HCT116 (cell line): ENCODE results near the gene CNTN2. TPM values are rescaled to one million over a fixed set of nuclear protein-coding genes. Genes with fewer than 3 reads are reported as not detected.

Source experiments
- ATAC-seq: fragments of 200-7000 bp; cut with Tn5 transposase; 2 replicates; pipeline ENCODE4 v1.9.1; 2020; ENCODE audit warnings: mild to moderate bottlenecking, moderate library complexity
- BruUV-seq: library from RNA; stranded (reverse); fragments of 400-500 nt; replicated peaks from 2 replicates; lab custom pipeline; 2021; lab: Mats Ljungman, UMichigan
- CTCF ChIA-PET: fragments of 300-600 bp; sonication (Branson Sonifier 250); formaldehyde crosslinking; loops from one replicate; lab custom pipeline; 2021; ENCODE audit warnings: antibody characterized with exemption; lab: Charles Lee
- POLR2A ChIA-PET: fragments of 300-600, 350-600 bp; sonication (Branson Sonifier 250); formaldehyde crosslinking; loops from one replicate; lab custom pipeline; 2021; ENCODE audit warnings: antibody characterized with exemption; lab: Charles Lee
- RAD21 ChIA-PET, 2 experiments: fragments of 300-600 bp; sonication (Branson Sonifier 250); formaldehyde crosslinking; loops; one replicate each; lab custom pipeline; 2023; ENCODE audit warnings: low total read pairs in 2 of 2; ENCODE audit not compliant: uncharacterized antibody in 2 of 2, unreplicated experiment in 2 of 2, low non-redundant PET in 1 of 2; lab: Charles Lee
- DNase-seq: peaks from one replicate; pipeline ENCODE4 v3.0.0-alpha.2; 2010; ENCODE audit warnings: low read depth, low spot score
- H2AFZ ChIP-seq: fragments of 200-600 bp; shearing (Covaris generic), sonication (generic); 2 replicates; pipeline ENCODE4 v1.6.1; 2017; ENCODE audit warnings: low read depth, mixed run types, mixed read lengths, antibody characterized with exemption, low read length; ENCODE audit not compliant: poor library complexity, severe bottlenecking
- H3K27ac ChIP-seq: 2 replicates; pipeline ENCODE4 v1.5.1; 2012; ENCODE audit warnings: low read depth, low read length
- H3K27me3 ChIP-seq: fragments of 200-600 bp; sonication (generic); 2 replicates; pipeline ENCODE4 v1.6.1; 2016; ENCODE audit warnings: mixed run types, low read length, mixed read lengths; ENCODE audit not compliant: insufficient read depth
- H3K36me3 ChIP-seq, 2 experiments: fragments of 200-500 bp in 1 of 2; fragments of 200-600 bp in 1 of 2; sonication (Bioruptor generic) in 1 of 2; sonication (generic) in 1 of 2; 2 replicates each; pipeline versions ENCODE4 v1.5.1 to v1.6.1; 2014 to 2016; ENCODE audit warnings: low read length in 2 of 2, inconsistent platforms in 1 of 2, mixed read lengths in 1 of 2, mixed run types in 1 of 2; ENCODE audit not compliant: insufficient read depth in 2 of 2, control insufficient read depth in 1 of 2
- H3K4me1 ChIP-seq, 2 experiments: fragments of 200-600 bp in 1 of 2; sonication (generic) in 1 of 2; 2 replicates each; pipeline versions ENCODE4 v1.5.1 to v1.6.1; 2012 to 2017; ENCODE audit warnings: low read length in 2 of 2, inconsistent platforms in 1 of 2, mild to moderate bottlenecking in 1 of 2, mixed read lengths in 1 of 2, mixed run types in 1 of 2, moderate library complexity in 1 of 2; ENCODE audit not compliant: insufficient read depth in 2 of 2, control insufficient read depth in 1 of 2
- H3K4me2 ChIP-seq: fragments of 200-600 bp; sonication (generic); 2 replicates; pipeline ENCODE4 v1.6.1; 2017; ENCODE audit warnings: mixed run types, low read length, mixed read lengths
- H3K4me3 ChIP-seq, 2 experiments: fragments of 200-600 bp in 1 of 2; sonication (generic) in 1 of 2; replicated peaks in 1 of 2; 2 replicates each; pipeline ENCODE4 v1.5.1; 2011 to 2016; ENCODE audit warnings: low read length in 2 of 2, control low read depth in 1 of 2, low read depth in 1 of 2, mild to moderate bottlenecking in 1 of 2, mixed read lengths in 1 of 2, mixed run types in 1 of 2
- H3K79me2 ChIP-seq: fragments of 200-600 bp; sonication (generic); 2 replicates; pipeline ENCODE4 v1.6.1; 2017; ENCODE audit warnings: mild to moderate bottlenecking, mixed run types, low read length, moderate library complexity, mixed read lengths; ENCODE audit not compliant: insufficient read depth
- H3K9ac ChIP-seq: fragments of 200-600 bp; sonication (generic); 2 replicates; pipeline ENCODE4 v1.6.1; 2016; ENCODE audit warnings: low read length, mixed read lengths
- H3K9me2 ChIP-seq: fragments of 200-600 bp; sonication (generic), shearing (Covaris generic); 2 replicates; pipeline ENCODE4 v1.6.1; 2017; ENCODE audit warnings: mixed run types, mild to moderate bottlenecking, moderate library complexity; ENCODE audit not compliant: insufficient read depth
- H3K9me3 ChIP-seq, 2 experiments: fragments of 200-500 bp in 1 of 2; fragments of 200-600 bp in 1 of 2; sonication (Bioruptor generic) in 1 of 2; sonication (generic) in 1 of 2; 2 replicates each; pipeline ENCODE4 v1.6.1; 2014 to 2017; ENCODE audit warnings: low read length in 2 of 2, mixed read lengths in 2 of 2, inconsistent platforms in 1 of 2, low read depth in 1 of 2, mild to moderate bottlenecking in 1 of 2, mixed run types in 1 of 2, moderate library complexity in 1 of 2; ENCODE audit not compliant: control insufficient read depth in 1 of 2, insufficient read depth in 1 of 2
- H4K20me1 ChIP-seq: fragments of 200-600 bp; sonication (generic), shearing (Covaris generic); 2 replicates; pipeline ENCODE4 v1.6.1; 2017; ENCODE audit warnings: mixed run types, mild to moderate bottlenecking, moderate library complexity; ENCODE audit not compliant: insufficient read depth
- ATF3 ChIP-seq: IDR thresholded peaks from 2 replicates; pipeline ENCODE4 v1.6.1; 2012
- CBX3 ChIP-seq: IDR thresholded peaks from 2 replicates; pipeline ENCODE4 v1.6.1; 2012; ENCODE audit warnings: low read depth
- CEBPB ChIP-seq: IDR thresholded peaks from 2 replicates; pipeline ENCODE4 v1.6.1; 2012; ENCODE audit warnings: low read depth
- CTCF ChIP-seq, 3 experiments: fragments of 200-600 bp in 1 of 3; sonication (generic) in 1 of 3; IDR thresholded peaks in 2 of 3; conservative IDR thresholded peaks in 1 of 3; 2 replicates each; pipeline ENCODE4 v1.5.1; 2012 to 2017; ENCODE audit warnings: low read depth in 2 of 3, low read length in 2 of 3, antibody characterized with exemption in 1 of 3, borderline replicate concordance in 1 of 3, control low read depth in 1 of 3, mild to moderate bottlenecking in 1 of 3, mixed read lengths in 1 of 3, mixed run types in 1 of 3, moderate library complexity in 1 of 3; ENCODE audit not compliant: insufficient read depth in 1 of 3
- ELF1 ChIP-seq: IDR thresholded peaks from 2 replicates; pipeline ENCODE4 v1.6.1; 2012; ENCODE audit warnings: low read depth, borderline replicate concordance
- MAX ChIP-seq: IDR thresholded peaks from 2 replicates; pipeline ENCODE4 v1.6.1; 2012
- POLR2A ChIP-seq: IDR thresholded peaks from 2 replicates; pipeline ENCODE4 v1.7.0; 2011; ENCODE audit warnings: borderline replicate concordance; ENCODE audit not compliant: insufficient read depth, insufficient read length; ENCODE audit errors: extremely low read depth
- POLR2AphosphoS5 ChIP-seq: IDR thresholded peaks from 2 replicates; pipeline ENCODE4 v1.6.1; 2011; ENCODE audit warnings: mild to moderate bottlenecking, low read depth, low read length, moderate library complexity
- SIN3A ChIP-seq: IDR thresholded peaks from 2 replicates; pipeline ENCODE4 v1.6.1; 2012; ENCODE audit warnings: low read depth
- TCF7L2 ChIP-seq: IDR thresholded peaks from 2 replicates; pipeline ENCODE4 v1.7.0; 2011; ENCODE audit warnings: borderline replicate concordance, inconsistent platforms; ENCODE audit not compliant: insufficient read depth, insufficient read length; ENCODE audit errors: extremely low read depth
- YY1 ChIP-seq: IDR thresholded peaks from 2 replicates; pipeline ENCODE4 v1.6.1; 2011; ENCODE audit warnings: low read length, low read depth, moderate library complexity, mild to moderate bottlenecking; ENCODE audit not compliant: insufficient replicate concordance; ENCODE audit errors: extremely low read depth
- ZBTB33 ChIP-seq: IDR thresholded peaks from 2 replicates; pipeline ENCODE4 v1.6.1; 2011; ENCODE audit warnings: mild to moderate bottlenecking, low read length, moderate library complexity; ENCODE audit not compliant: insufficient replicate concordance; ENCODE audit errors: extremely low read depth
- ZFX ChIP-seq: fragments of 450-650 bp; IDR thresholded peaks from 2 replicates; pipeline ENCODE4 v1.6.1; 2017
- ZNF274 ChIP-seq: fragments of 200-500 bp; sonication (Bioruptor generic); IDR thresholded peaks from 2 replicates; pipeline ENCODE4 v1.6.1; 2014; ENCODE audit warnings: mild to moderate bottlenecking, low read depth, low read length, inconsistent platforms
- intact Hi-C: fragments of 100-400 bp; cut with micrococcal nuclease; formaldehyde crosslinking; loops from 2 replicates; pipeline ENCODE4 v1.10.0; 2022
- total RNA-seq: library from RNA; stranded (reverse); gene quantifications from one replicate; pipeline ENCODE4 v1.2.1, GENCODE V29; 2021; ENCODE audit not compliant: unreplicated experiment

Gene CNTN2
- total RNA-seq, 1 experiment from 2014 or later, result 0.15 TPM

GRCh38 chr1:205057808-205058575 is 15.0 kb downstream of the CNTN2 start:
- Histone ChIP-seq H3K4me3 (no peak overlapping the region), H3K9ac (no peak overlapping the region), H3K4me2 (no peak overlapping the region), H3K9me3 (no peaks in the 10 kb centered on the region), H3K27ac (no peak overlapping the region), H2AFZ (no peak overlapping the region), H3K36me3 (no peaks in the 10 kb centered on the region), H3K9me2 (no peaks in the 10 kb centered on the region), H3K79me2 (no peaks in the 10 kb centered on the region), H3K27me3 (no peaks in the 10 kb centered on the region), H4K20me1 (no peaks in the 10 kb centered on the region), H3K4me1 (no peaks in the 10 kb centered on the region; a peak in 1 of 4 replicates)
- no peak for TF ChIP-seq ATF3
- no peak for TF ChIP-seq CBX3
- no peak for TF ChIP-seq YY1
- TF ChIP-seq ELF1, result no peak
- no peak for TF ChIP-seq CTCF (IDR thresholded peaks at IDR 0.05 in 2 of 3, conservative IDR thresholded peaks at IDR 0.05 in 1 of 3; ENCODE audit: borderline replicate concordance in 1 of 3, insufficient read depth in 1 of 3, low read depth in 2 of 3, low read length in 2 of 3)
- DNase-seq (no peak), ATAC-seq (no peak)
- BruUV-seq, result no TSS peak
- POLR2A ChIA-PET, result no interaction called here
- intact Hi-C loops, result no loop called here
- CTCF ChIA-PET, result no interaction called here
- RAD21 ChIA-PET, result no interaction called here

GRCh38 chr1:205058853-205059252 is 15.8 kb downstream of the CNTN2 start:
- Histone ChIP-seq H2AFZ (no peak overlapping the region), H3K27ac (no peak overlapping the region), H3K4me2 (no peak overlapping the region), H3K4me3 (no peak overlapping the region), H4K20me1 (no peaks in the 10 kb centered on the region), H3K9ac (no peak overlapping the region), H3K4me1 (no peaks in the 10 kb centered on the region; a peak in 1 of 4 replicates), H3K79me2 (no peaks in the 10 kb centered on the region), H3K9me2 (no peaks in the 10 kb centered on the region), H3K36me3 (no peaks in the 10 kb centered on the region), H3K9me3 (no peaks in the 10 kb centered on the region), H3K27me3 (no peaks in the 10 kb centered on the region)
- POLR2A ChIA-PET, result no interaction called here
- ATAC-seq (no peak), DNase-seq (no peak)
- intact Hi-C loops, result no loop called here
- RAD21 ChIA-PET, result no interaction called here
- no TSS peak for BruUV-seq
- CTCF ChIA-PET, result no interaction called here
- TF ChIP-seq MAX, result no peak
- no peak for TF ChIP-seq SIN3A
- no peak for TF ChIP-seq ZBTB33
- TF ChIP-seq POLR2AphosphoS5, result no peak
- TF ChIP-seq ZFX, result no peak
- TF ChIP-seq TCF7L2, result no peak
- TF ChIP-seq POLR2A, result no peak
- TF ChIP-seq ZNF274, result no peak
- no peak for TF ChIP-seq CEBPB
